Kidney (tissue), 14 donors: ENCODE measurements around the gene NDNF. TPM values are rescaled to one million over a fixed set of nuclear protein-coding genes. Genes with fewer than 3 reads are reported as not detected.
A peak's percentile ranks its signal among the peaks of the same experiment; 100 is the strongest.

Experiments used
- DNase-seq, 5 donors: peaks; one replicate each; pipeline ENCODE4 v3.0.0-alpha.2; 2013 to 2020
- FAIRE-seq: peaks from 2 replicates; lab custom pipeline; 2012; peaks lifted over from hg19 to GRCh38; lab: Jason Lieb, UNC
- H3K27ac ChIP-seq, 2 donors: one replicate each; pipeline ENCODE4 v1.7.0; 2013; ENCODE audit warnings: low read depth in 2 of 2, low read length in 2 of 2, inconsistent platforms in 1 of 2
- H3K27me3 ChIP-seq: one replicate; pipeline ENCODE4 v1.7.1; 2013; ENCODE audit warnings: low read length, inconsistent platforms; ENCODE audit not compliant: control insufficient read depth, insufficient read depth
- H3K36me3 ChIP-seq, 3 donors: one replicate each; pipeline versions ENCODE4 v1.7.0 to v1.7.1; 2013; ENCODE audit warnings: low read length in 3 of 3, control low read depth in 1 of 3, inconsistent platforms in 1 of 3; ENCODE audit not compliant: insufficient read depth in 3 of 3, control insufficient read depth in 2 of 3
- H3K4me1 ChIP-seq, 3 donors: one replicate each; pipeline versions ENCODE4 v1.7.0 to v1.7.1; 2013; ENCODE audit warnings: low read length in 3 of 3, inconsistent platforms in 1 of 3, low read depth in 1 of 3; ENCODE audit not compliant: control insufficient read depth in 2 of 3, insufficient read depth in 2 of 3
- H3K4me3 ChIP-seq, 3 donors: one replicate each; pipeline versions ENCODE4 v1.7.0 to v1.8.1; 2013; ENCODE audit warnings: low read length in 3 of 3, control low read depth in 1 of 3, inconsistent platforms in 1 of 3
- H3K9ac ChIP-seq, 3 donors: one replicate each; pipeline versions ENCODE4 v1.7.0 to v1.7.1; 2013; ENCODE audit warnings: low read length in 3 of 3, control low read depth in 1 of 3, inconsistent platforms in 1 of 3
- H3K9me3 ChIP-seq, 3 donors: one replicate each; pipeline versions ENCODE4 v1.7.0 to v1.7.1; 2013; ENCODE audit warnings: low read length in 3 of 3, control low read depth in 1 of 3, inconsistent platforms in 1 of 3; ENCODE audit not compliant: control insufficient read depth in 2 of 3, insufficient read depth in 1 of 3
- intact Hi-C: fragments of 100-400 bp; cut with DNase I; formaldehyde crosslinking; loops from one replicate; pipeline ENCODE4 v1.11.1; 2022
- polyA plus RNA-seq: library from polyadenylated mRNA; stranded (reverse); fragments of 350-450 nt; fragmentation: Illumina TruSeq; extraction: RNeasy Lipid Tissue Mini Kit (QIAGEN cat#74804); gene quantifications from one replicate; pipeline ENCODE4 v1.2.3, GENCODE V29; 2014; ENCODE audit warnings: low read depth, low replicate concordance; ENCODE audit not compliant: insufficient read depth
- total RNA-seq: library from RNA; stranded (reverse); fragmentation: NEBNext Ultra II Directional; extraction: Animal tissue kit (Norgen Biotek cat#: 25700); gene quantifications from one replicate; pipeline ENCODE4 v1.2.1, GENCODE V29; 2021
- TF ChIP-seq, protein P1 (sequence below): IDR thresholded peaks from 3 replicates; pipeline ENCODE4 v1.5.1; 2012; ENCODE audit warnings: mild to moderate bottlenecking, moderate library complexity, borderline replicate concordance; ENCODE audit not compliant: insufficient read depth; ENCODE audit errors: extremely low read depth
- donor health status: control.
- donor health status: control.
- donor health status: control.
- donor health status: control.
- donor health status: control.
- donor health status: DM: yes; HTN: yes; CAD: no.
- donor health status: Normal renal cell carcinoma (clear cell type).

The NDNF gene
- total and polyA plus RNA-seq, 2 donors from 2014 or later = 1.6 to 14.7 TPM

DNA sequence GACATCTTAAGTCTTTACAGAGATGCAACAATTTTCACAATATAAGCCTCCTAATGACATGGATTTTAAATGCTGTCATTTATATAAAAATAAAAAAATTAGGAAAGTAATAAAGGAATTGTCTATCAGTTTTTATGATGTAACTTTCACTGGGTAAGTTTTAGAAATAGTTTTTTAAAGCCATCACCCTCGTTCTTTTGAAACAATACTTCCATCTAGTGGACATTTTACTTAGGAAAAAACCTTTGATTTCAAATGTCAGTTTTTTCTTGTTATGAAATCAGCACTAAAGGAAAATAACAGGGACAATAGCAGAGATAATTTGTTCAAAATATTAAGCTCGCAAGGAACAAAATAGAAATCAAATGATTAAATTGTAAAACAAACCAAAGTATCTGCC is 24.3 kb upstream of the NDNF start:
- TF ChIP-seq, protein P1, sequence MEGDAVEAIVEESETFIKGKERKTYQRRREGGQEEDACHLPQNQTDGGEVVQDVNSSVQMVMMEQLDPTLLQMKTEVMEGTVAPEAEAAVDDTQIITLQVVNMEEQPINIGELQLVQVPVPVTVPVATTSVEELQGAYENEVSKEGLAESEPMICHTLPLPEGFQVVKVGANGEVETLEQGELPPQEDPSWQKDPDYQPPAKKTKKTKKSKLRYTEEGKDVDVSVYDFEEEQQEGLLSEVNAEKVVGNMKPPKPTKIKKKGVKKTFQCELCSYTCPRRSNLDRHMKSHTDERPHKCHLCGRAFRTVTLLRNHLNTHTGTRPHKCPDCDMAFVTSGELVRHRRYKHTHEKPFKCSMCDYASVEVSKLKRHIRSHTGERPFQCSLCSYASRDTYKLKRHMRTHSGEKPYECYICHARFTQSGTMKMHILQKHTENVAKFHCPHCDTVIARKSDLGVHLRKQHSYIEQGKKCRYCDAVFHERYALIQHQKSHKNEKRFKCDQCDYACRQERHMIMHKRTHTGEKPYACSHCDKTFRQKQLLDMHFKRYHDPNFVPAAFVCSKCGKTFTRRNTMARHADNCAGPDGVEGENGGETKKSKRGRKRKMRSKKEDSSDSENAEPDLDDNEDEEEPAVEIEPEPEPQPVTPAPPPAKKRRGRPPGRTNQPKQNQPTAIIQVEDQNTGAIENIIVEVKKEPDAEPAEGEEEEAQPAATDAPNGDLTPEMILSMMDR = peak; percentile 30
- peak in 2 of 5 donors; percentile 48 to 51 for DNase-seq
- no peak overlapping the region for H3K27ac ChIP-seq

DNA sequence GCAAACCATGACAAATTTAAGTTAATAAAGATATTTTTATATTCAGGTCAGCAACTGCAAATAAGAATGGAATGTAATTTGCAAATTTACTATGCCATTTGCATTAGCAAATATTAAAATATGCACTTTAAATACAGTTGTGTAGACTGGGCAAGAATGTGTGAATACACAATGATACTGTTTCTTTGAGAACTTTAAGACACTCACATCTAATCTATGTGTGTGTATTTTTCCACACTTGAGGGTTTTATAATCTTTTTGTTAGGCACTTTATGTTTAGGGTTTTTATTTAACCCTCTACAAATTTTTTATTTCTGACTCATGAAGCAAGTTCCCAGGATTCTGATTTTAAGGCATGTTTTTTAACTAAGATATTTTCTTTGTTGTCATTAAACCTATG is 23.9 kb upstream of the NDNF start:
- no peak for FAIRE-seq

More for the DNA sequence above, 24.3 kb upstream of the NDNF start:
- Histone ChIP-seq H3K9me3 (no peaks in the 10 kb centered on the region), H3K9ac (no peak overlapping the region), H3K4me3 (no peak overlapping the region), H3K4me1 (no peaks in the 10 kb centered on the region), H3K36me3 (no peaks in the 10 kb centered on the region), H3K27me3 (no peaks in the 10 kb centered on the region)
- intact Hi-C loops = no loop called here
- peak; percentile 97 for FAIRE-seq

DNA sequence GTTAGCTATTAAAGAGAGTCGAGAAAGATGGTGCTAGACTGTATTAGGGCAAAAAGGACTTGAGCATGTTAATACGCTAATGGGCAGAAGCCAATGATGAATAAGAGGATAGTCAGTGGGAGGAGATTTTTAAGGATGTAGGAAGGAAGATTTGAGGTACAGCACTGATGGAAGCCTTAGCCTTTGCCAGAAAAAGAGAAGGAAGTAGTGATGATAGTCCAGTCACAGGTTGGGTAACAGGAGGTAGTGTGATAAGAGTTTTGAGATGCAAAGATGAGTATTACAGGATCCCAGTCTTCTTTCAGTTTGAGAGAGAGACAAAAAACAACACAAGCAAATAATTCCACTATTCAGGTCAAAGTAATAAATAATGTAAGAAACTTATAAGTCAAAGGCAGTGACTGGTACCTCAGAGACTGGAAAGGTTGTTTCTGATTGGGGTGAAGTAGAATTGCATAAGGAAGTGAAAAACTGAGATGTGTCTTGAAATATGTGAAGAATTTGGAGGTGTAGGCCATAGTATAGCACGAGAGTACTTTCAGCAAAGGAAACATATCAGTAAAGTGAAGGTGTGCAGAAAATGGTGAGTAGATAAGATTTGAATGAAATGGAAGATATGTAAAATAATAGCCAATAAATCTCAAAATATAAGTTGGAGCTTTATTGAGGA is 22.1 kb upstream of the NDNF start:
- Histone ChIP-seq H3K27ac (no peak overlapping the region), H3K4me1 (no peaks in the 10 kb centered on the region), H3K4me3 (no peak overlapping the region), H3K36me3 (no peaks in the 10 kb centered on the region), H3K9me3 (no peaks in the 10 kb centered on the region), H3K9ac (no peak overlapping the region), H3K27me3 (no peaks in the 10 kb centered on the region)
- FAIRE-seq = no peak
- TF ChIP-seq, protein P1 = no peak
- intact Hi-C loops = no loop called here
- DNase-seq = no peak

More for the DNA sequence above, 23.9 kb upstream of the NDNF start:
- no peak for DNase-seq
- no peak overlapping the region for H3K27ac ChIP-seq
- H3K4me3 ChIP-seq = no peak overlapping the region
- no peaks in the 10 kb centered on the region for H3K4me1 ChIP-seq
- H3K9me3 ChIP-seq = no peaks in the 10 kb centered on the region
- intact Hi-C loops = no loop called here
- no peaks in the 10 kb centered on the region for H3K36me3 ChIP-seq
- H3K27me3 ChIP-seq = no peaks in the 10 kb centered on the region
- TF ChIP-seq, protein P1 = no peak
- H3K9ac ChIP-seq = no peak overlapping the region
